IMR-90 (cell line): Measurements from ENCODE around the gene PTPN23.
A peak's percentile ranks its signal among the peaks of the same experiment; 100 is the strongest.

Source experiments
- BHLHE40 ChIP-seq: fragments of 150-350 bp; IDR thresholded peaks from 2 replicates; pipeline ENCODE4 v1.6.1; 2016; ENCODE audit warnings: mild to moderate bottlenecking, low read depth, low read length
- CEBPB ChIP-seq: IDR thresholded peaks from 2 replicates; pipeline ENCODE4 v1.6.1; 2012; ENCODE audit warnings: low read depth, low read length, improper control_type of control experiment
- CTCF ChIP-seq: conservative IDR thresholded peaks from 2 replicates; pipeline ENCODE4 v1.5.1; 2012; ENCODE audit warnings: mild to moderate bottlenecking, low read depth, low read length, improper control_type of control experiment
- FOS ChIP-seq: fragments of 150-350 bp; IDR thresholded peaks from 2 replicates; pipeline ENCODE4 v1.6.1; 2016; ENCODE audit warnings: low read depth, low read length
- MAZ ChIP-seq: IDR thresholded peaks from 2 replicates; pipeline ENCODE4 v1.6.1; 2012; ENCODE audit warnings: low read depth, mild to moderate bottlenecking, low read length, improper control_type of control experiment, moderate library complexity, borderline replicate concordance
- MXI1 ChIP-seq: IDR thresholded peaks from 2 replicates; pipeline ENCODE4 v1.6.1; 2012; ENCODE audit warnings: low read depth, mild to moderate bottlenecking, low read length, moderate library complexity, borderline replicate concordance
- NFE2L2 ChIP-seq: fragments of 150-350 bp; IDR thresholded peaks from 2 replicates; pipeline ENCODE4 v1.6.1; 2016; ENCODE audit warnings: low read depth, mild to moderate bottlenecking, low read length
- POLR2A ChIP-seq: IDR thresholded peaks from 2 replicates; pipeline ENCODE4 v1.6.1; 2012; ENCODE audit warnings: mild to moderate bottlenecking, low read depth, low read length
- RAD21 ChIP-seq: IDR thresholded peaks from 2 replicates; pipeline ENCODE4 v1.6.1; 2012; ENCODE audit warnings: low read length, improper control_type of control experiment
- RCOR1 ChIP-seq: IDR thresholded peaks from 2 replicates; pipeline ENCODE4 v1.6.1; 2012; ENCODE audit warnings: mild to moderate bottlenecking, low read length, improper control_type of control experiment; ENCODE audit not compliant: insufficient replicate concordance
- RFX5 ChIP-seq: IDR thresholded peaks from 2 replicates; pipeline ENCODE4 v1.8.0; 2012; ENCODE audit warnings: low read depth, mild to moderate bottlenecking, low read length, moderate library complexity
- SMC3 ChIP-seq: fragments of 150-350 bp; IDR thresholded peaks from 2 replicates; pipeline ENCODE4 v1.6.1; 2016; ENCODE audit warnings: low read depth, mild to moderate bottlenecking, antibody characterized with exemption, low read length, moderate library complexity

GRCh38 chr3:47440131-47440530 lies 59.3 kb downstream of the PTPN23 start:
- TF ChIP-seq MXI1 (no peak), CTCF (peak; percentile 40), CEBPB (no peak), POLR2A (no peak), NFE2L2 (no peak), RCOR1 (no peak), FOS (no peak), RFX5 (no peak), MAZ (no peak), RAD21 (peak; percentile 46), SMC3 (no peak), BHLHE40 (no peak)
